NCI-H526 (cell line): ENCODE results near the gene BCAT1.
A peak's percentile ranks its signal among the peaks of the same experiment; 100 is the strongest.

Experiments
- DNase-seq, 2 experiments: peaks; one replicate each; lab custom pipeline; 2025; lab: John Stamatoyannopoulos, UW

BCAT1 gene, protein sequence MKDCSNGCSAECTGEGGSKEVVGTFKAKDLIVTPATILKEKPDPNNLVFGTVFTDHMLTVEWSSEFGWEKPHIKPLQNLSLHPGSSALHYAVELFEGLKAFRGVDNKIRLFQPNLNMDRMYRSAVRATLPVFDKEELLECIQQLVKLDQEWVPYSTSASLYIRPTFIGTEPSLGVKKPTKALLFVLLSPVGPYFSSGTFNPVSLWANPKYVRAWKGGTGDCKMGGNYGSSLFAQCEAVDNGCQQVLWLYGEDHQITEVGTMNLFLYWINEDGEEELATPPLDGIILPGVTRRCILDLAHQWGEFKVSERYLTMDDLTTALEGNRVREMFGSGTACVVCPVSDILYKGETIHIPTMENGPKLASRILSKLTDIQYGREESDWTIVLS

DNA sequence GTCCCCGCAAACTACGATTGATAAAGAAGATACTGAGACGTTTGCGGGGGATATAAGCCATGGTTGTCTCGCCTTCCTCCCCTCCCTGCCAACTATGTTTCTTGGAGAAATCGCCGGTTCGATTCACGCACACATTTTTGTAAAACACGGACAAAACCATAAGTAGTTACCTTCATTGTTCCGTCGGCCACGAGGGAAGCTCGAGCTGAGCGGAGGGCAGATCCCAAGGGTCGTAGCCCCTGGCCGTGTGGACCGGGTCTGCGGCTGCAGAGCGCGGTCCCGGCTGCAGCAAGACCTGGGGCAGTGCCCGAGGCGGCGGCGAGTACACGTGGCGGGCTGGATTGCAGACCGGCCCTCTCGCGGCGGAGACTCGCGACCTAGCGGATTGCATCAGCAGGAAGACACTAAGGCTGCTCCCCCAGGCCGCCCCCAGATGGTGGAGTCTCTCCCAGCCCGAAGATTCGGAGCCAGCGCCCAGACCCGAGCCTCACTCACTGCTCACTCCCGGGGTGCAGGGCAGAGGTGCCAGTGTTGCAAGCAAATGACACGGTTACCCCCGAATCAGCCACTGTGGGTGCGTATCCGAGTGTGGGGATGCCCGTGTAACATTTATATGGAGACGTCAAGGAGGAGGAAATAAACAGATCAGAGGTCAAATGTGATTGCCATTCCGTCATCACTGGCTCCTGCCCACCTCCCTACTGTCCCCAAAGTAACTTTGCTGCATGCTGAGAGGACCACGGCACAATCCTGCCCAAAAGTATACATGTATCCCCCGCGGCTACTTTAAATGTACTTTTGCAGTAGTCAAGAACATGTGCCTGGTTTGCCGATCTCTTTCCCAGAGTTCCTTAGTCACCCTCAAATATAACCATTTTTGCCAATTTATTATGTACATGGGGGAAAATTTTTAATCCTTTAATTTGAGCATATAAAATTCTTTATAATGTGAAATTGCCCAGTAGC lies at the start of gene BCAT1:
Gene BCAT1, minus strand, starts transcription at position 345 of the 966 bp plus-strand sequence. Its CDS starts 169 bp downstream, at position 176.
- peak; percentile 63 to 79 for DNase-seq

DNA sequence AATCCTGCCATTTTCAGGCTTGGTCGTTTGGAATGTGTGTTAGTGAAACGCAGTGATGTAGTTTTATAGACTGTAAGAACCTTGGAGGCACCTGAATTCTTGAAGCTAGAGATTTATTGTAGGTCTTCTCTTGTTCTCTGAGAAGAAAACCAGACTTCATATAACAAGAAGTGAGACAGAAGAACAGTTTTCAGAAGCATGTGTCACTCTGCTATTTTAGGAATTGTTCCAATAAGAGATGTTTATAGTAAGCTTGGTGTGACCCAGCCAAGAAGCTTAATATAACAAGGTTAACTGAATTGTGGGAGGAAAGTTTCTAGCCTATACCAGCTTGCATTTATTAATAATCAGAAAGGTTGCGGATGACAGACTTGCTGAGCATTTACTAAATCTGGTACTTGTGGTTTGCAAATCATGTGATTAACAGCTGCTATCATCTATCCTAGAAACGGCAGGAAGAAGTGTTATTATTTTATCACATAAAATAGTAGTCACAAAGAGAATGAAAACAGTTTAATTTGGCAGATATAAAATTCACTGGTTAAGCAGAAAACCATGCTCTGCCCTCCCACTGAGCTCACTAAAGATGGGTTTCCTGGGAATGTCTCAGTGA lies 49.2 kb upstream of the BCAT1 start:
- peak; percentile 18 to 40 for DNase-seq

DNA sequence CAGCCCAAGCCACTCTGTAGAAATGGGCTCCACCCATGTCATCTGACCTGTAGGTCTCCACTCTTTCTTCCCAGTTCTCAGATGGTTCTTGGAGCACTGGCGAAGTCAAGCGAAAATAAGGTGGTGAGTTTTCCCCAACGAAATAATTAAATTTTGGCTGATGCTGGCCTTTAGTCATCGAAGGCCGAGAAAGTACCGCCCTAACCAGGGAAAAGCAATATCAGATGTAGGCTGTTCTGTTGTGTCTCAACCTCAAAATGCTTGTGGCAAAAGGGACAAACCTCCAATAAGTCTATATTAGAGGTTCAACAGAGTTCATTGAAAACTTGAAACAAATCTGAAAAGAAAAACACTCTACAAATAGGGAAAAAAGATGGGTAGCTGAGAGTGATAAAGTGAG lies 48.6 kb upstream of the BCAT1 start:
- DNase-seq: no peak

DNA sequence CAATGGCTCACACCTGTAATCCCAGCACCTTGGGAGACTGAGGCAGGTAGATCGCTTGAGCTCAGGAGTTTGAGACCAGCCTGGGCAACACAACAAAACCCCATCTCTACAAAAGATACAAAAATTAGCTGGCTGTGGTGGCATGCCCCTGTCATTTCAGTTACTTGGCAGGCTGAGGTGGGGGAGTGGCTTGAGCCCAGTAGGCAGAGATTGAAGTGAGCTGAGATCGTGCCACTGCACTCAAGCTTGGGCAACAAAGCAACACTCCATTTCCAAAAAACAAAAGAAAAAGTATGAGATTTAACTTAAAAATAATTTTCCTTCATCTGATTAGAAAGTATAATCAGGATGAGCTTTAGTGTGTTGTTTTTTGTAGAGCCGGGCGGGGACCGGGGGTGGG lies 47.9 kb upstream of the BCAT1 start:
- peak in 1 of 2 experiments; percentile 47 for DNase-seq

DNA sequence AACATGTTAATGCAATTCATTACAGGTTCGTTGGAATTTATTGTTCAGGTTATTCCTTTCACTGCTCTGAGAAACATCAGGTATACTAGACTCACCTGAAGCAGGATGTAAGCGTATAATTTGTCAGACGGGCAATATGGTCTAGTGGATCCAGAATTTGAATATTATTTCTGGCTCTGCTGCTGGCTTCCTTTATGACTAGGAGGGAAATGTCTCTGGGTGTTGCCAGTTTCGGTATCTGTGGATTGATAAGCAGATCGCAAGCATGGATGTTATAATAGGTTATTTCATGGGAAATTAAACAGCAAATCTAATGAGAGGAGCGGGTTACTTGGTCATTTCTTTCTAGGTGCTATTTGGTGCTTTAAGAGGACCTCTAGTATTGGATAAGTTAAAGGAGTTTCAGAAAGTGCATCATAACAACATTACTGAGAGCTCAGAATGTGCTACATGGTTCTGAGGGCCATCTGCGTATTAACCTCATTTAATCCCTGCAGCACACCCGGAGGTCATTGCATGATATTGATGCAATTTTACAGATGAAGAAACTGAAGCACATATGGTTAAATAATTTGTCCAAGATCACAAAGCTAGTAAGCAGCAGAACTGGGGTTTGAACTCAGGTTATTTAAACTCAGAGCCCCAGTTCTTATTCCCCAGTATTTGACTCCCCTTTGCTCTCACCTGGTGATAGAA lies 47.3 kb upstream of the BCAT1 start:
- peak; percentile 91 to 92 for DNase-seq

DNA sequence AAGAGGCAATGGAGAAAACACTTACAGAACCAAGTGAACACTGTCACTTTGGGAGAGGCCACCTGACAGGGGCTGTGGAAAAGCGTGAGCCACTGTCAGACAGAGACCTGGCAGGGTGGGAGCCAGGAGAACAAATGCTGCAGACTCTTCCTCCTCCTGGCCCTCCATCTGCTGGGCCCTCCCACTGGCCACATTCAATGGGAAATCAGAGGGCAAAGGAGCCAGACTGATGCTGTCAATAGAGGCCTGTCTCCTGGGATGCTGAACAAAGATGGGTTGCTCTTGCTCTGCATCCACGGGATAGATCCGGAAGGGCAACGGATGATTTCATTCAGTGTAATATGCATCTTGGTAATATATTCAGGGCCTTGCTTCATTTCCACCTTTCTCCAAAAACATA lies 44.9 kb upstream of the BCAT1 start:
- peak; percentile 77 to 86 for DNase-seq

DNA sequence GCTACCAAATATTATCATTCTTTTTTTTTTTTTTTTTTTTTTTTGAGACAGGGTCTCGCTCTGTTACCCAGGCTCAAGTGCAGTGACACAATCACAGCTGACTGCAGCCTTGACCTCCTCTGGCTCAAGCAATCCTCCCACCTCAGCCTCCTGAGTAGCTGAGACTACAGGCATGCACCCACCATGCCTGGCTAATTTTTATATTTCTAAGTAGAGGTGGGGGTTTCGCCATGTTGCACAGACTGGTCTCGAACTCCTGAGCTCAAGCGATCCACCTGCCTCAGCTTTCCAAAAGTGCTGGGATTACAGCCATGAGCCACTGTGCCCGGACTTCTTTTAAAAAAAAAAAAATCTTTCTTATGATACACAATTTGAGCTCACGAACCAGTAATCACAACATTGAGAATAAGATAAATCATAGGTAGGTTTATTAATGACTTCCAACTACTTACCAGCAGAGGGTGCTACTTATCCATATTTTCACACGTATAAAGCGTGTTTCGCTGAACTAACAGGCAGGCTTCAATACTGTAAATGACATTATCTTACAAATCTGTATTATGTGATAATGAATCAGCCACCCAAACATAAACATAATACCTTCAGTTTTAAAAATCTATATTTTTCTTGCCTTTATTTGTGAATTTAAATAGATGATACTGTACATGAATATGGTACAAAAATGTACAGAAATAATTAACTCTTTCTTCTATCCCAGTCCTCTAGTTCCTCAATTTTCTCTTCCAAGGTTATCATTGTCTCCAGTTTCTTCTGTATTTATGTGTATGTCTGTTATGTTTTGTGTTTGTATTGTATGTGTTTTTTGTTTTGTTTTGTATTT lies 42.5 kb upstream of the BCAT1 start:
- peak; percentile 76 to 87 for DNase-seq

DNA sequence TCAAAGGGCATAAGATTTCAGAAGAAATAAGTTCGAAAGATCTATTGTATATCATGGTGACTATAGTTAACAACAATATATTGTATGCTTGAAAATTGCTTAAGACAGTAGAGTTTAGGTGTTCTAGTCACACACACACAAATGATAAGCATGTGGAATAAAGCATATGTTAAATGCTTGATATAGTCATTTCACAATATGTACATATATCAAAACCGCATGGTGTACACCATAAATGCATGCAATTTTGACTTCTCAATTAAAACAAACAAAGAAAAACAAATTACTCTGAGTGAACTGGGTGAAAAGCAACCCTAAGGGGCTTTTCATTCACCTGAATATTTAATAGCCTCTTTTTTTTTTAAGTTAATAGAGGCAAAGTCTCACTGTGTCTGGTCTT lies 40.3 kb upstream of the BCAT1 start:
- DNase-seq: no peak

DNA sequence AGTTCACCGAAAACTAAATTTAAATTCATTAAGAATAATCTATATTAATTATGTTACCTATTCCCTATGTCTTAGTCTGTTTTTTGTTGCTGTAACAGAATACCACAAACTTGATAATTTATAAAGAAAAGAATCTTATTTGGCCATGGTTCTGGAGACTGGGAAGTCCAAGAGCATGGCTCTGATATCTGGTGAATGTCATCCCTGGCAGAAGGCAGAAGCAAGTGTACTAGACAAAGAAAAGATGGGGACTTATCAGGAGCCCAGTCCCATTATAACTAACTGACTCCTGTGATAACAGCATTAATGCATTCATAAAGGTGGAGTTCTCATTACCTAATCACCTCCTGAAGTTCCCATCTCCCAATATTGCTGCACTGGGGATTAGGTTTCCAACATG lies 33.3 kb upstream of the BCAT1 start:
- no peak for DNase-seq

DNA sequence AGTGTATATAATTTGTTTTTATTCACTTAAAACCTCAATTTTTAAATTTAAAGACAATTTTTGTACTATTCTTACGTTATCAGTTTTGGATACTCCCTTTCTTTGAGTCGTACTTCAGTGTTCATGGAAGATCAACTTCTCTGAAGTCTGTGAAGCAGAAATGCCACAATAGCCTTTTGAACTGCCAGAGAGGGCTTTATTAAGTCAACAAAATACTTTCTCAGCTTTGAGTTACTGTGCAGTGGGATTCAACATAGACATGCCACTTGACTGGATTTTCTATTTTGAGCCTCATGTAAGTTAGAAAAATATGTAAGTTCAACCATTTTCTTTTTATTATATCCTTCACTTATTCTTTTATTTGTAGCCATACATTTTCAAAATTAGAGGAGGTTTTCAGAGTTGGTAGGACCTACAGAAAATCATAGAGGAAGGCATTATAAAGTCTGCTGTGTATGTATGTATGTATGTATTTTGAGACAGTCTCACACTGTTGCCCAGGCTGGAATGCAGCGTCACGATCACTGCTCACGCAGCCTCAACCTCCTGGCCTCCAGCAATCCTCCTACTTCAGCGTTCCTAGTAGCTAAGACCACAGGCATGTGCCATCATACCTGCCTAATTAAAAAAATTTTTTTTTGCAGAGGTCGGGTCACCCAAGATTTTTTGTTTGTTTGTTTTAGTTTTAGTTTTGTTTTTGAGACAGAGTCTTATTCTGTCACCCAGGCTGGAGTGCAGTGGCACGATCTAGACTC lies 31.3 kb upstream of the BCAT1 start:
- DNase-seq: no peak

DNA sequence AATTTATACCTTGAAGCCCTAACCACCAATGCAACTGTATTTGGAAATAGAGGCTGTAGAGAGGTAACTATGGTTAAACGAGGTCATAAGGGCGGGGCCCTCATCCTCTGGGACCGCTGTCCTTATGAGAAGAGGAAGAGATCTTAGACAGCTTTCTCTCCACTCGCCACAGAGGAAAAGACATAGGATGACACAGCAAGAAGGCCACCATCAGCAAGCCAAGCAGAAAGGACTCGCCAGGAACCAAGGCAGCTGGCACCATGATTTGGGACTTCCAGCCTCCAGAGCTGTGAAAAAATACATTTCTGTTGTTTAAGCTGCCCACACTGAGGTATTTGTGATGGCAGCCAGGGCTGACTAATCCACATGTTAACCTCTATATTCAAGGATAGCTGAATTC lies 30.4 kb upstream of the BCAT1 start:
- no peak for DNase-seq

DNA sequence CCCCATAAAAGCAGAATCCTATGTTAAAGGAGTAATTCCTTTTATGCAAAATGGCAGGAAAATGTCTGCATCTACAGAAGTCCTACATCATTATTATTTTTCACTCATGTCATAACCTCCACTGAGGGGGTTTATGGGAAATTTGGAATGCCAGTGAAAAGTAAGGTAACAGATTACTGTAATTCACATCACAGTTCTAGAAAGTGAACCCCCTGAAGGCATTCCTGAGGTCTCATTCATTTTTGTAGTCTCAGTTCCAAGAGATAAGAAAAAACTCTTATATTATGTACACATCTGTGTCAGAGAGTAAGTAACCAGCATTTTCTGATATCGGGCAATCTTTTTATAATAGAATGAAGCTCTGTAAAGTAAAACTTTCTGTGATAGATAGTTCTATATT lies 28.8 kb upstream of the BCAT1 start:
- no peak for DNase-seq

DNA sequence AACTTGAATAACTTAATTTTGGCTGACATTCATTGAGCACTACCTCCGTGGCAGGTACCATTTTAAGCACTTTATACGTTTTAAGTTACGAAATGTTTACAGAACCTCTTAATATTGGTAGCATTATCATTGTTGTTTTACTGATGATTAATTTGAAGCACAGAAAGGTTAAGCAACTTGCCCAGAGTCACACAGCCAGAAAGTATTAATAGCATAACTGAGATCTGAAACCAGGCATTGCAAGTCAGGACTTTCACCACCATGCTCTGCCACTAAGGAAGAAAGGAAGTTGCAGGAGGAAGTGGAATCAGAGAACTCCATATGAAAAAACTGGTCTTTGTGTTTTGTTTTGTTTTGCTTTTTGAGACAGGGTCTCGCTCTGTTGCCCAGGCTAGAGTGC lies 28.2 kb upstream of the BCAT1 start:
- no peak for DNase-seq

DNA sequence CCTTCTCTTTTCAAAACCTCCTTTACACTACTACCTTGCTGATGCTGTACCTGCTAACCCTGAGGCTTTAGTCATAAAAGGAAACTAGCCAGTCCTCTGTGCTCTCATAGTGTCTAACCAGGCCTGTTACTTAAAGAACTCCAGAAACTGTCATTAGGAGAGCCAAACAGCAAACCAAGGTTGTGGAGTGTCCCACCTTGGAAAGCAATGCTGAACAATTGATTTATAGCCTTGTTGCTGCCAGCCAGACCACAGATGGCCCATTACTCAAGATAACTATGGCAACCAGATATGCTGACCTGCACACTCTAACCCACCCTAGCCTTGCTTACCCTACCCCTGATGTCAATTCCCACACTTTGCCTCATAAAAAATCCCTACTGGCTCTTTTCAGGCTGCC lies 26.5 kb upstream of the BCAT1 start:
- DNase-seq: no peak

DNA sequence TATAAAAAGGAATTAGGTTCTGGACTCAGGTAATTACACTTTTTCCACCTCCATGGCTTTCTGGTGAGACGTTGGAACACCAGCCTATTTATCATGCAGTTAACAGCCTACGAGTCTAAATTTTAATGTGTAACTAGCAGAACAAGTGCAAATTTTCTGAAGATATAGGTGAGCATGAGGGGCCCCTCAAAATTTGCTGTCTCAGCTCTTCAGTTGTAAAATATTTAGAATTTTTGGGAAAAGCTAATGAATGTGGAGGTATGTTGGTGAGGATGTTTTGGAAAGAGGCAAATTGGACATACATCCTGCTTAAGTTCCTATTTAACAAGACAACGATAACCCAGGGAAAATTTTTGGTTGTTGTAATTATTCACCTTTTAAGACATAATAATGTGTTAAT lies 25.3 kb upstream of the BCAT1 start:
- DNase-seq: no peak

DNA sequence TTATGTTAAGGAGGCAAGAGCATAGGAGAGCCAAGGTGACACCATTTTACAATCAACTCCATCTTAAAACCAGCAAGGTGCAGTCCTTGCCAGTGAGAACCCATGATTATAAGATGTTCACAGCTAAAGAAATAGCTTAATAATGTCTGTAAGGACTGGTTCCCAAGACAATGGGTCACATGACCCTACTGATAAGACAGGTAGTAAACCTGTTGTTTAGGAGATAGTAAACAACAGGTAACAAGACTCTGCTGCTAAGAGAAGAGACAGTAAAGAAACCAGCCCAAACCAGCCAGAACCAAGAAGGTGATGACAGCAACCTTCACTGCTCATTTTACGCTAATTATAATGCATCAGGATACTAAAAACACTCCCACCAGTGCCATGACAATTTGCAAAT lies 23.2 kb upstream of the BCAT1 start:
- DNase-seq: no peak

DNA sequence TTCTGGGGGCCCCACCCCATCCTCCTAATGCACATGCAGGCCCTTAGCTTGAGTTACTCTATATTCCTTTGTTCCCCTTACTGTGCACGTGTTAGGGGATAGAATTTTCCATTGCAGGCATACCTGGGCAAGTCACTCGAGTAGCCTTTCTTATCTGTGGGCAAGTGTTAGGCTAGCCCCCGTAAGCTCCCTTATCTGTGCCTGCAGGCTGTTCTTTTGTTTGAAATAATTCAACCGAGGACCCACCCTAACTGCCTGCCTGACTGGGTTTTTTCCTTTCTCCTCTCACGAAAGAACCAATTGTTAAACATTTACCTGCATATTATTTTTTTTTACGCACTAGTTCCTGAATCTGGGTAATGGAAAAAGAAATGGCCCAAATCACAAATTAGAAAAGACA lies 21.3 kb upstream of the BCAT1 start:
- DNase-seq: no peak

DNA sequence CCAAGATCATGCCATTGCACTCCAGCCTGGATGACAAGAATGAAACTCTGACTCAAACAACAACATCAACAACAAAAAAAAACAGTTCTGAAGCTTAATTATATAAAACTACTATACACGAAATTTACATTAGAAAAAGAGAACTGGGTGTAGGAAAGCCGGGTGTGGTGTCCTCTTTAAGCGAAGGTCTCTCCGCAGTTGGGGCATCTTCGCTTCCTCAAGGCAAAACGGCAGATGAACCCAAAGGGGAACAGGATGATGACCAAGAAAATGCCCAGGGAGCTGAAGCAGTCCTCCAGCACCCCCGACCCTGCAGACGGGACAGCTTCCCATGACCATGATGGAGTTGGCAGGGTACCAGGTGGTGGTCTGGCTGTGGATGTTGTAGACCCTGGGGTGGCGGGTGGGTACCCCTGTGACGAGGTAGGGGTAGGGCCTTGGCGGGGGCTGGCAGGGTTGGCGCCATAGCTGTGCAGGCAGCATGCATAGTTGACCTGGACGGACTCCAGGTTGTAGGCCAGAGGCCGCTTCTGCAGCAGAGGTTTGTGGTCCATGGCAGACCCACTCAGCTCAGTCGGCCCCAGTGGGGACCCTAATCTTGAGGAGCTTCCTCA lies 18.2 kb upstream of the BCAT1 start:
- no peak for DNase-seq

DNA sequence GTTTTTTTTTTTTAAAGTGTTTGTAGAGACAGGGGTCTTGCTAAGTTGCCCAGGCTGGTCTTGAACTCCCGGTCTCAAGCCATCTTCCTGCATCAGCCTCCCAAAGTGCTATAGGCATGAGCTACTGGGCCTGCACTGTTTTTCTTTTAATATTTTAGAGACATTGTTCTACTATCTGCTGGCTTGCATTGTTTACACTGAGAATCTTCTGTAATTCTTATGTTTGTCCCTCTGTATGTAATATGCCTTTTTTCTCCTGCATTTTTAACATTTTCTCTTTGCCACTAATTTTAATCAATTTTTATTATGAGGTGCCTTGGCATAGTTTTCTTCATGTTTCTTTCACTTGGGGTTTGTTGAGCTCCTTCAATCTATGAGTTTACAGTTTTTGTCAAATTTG lies 15.4 kb upstream of the BCAT1 start:
- DNase-seq: no peak
